ENCODE results near the gene TMPRSS2.
A peak's percentile ranks its signal among the peaks of the same experiment; 100 is the strongest.

- TF ChIP-seq CTCF (IDR thresholded peaks at IDR 0.05; ENCODE audit: low read length): no peak
- TF ChIP-seq EZH2 (optimal IDR thresholded peaks at IDR 0.05; ENCODE audit: low read depth, low read length): peak; percentile 53
- TF ChIP-seq EZH2phosphoT487 (IDR thresholded peaks at IDR 0.05; ENCODE audit: low read length): no peak
These were observed at the start of gene TMPRSS2 for GRCh38 chr21:41507521-41508414.

Data from MM.1S (cell line).